Inferior parietal cortex (tissue), 1 donor: Measurements from ENCODE around the gene VSTM2A.

ENCODE experiments used
- DNase-seq: peaks from one replicate; pipeline ENCODE4 v3.0.0-alpha.2; 2016; ENCODE audit errors: extremely low spot score

The VSTM2A gene

DNA sequence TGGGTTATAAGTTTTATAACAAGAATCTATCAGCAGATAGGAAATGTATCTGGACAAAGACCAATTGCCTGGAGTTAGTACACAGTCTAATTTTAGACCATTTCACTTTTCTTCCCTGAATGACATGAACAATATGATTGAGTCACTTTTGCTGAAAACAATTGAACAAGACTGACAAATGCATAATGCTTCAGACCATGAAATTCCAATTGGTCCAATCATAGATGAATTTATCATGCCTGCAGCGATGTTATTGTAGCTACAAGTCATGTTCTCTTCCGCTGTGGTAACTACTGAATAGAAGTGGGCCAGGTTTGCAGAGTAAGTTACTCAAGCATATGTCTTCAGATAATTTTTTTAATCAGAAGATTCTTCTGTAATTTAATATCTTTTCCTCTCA, 73.4 kb downstream of the VSTM2A start:
- no peak for DNase-seq
